ENCODE results near the gene HSPA12A.
A peak's percentile ranks its signal among the peaks of the same experiment; 100 is the strongest.

HSPA12A gene

DNA sequence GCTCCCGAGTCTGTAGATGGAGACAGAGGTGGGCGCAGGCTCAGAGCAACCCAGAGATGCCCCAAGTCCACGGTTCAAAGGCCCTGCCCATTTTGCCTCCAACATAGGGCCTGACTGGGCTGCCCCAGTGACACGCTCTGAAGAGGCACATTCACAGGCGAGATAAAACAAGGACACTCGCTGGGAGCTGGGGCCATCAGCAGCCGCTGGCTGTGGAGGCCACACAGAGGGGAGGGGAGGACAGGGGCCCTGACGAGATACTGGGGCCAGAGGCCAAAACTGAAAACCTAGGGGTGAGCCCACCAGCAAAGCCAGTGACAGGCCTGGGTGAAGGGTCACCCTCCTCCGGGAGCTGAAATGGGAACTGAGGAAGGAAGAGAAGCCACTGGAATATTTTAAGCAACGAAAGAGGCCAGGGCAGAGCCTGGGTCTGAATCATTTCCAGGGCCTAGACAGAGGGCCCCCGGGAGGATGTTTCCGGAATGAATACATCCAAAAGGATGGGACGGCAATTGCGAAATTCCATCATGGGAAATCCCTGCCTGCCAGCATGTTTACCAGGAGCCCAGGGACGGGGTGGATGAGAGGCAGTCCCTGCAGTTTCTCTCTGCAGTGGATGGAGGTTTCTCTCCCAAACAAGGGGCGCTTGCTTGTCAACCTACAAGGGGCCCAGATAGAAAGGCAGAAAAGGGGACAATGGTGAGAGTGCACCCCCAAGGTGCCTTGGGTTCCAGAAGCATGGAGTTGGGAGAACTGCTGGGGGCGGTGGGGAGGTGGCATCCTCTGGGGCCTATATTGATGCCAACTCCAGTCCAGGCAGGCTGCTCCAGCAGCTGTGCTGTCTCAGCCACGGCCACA, 29.0 kb upstream of the HSPA12A start:
- peak; percentile 34 for DNase-seq (ENCODE audit: low spot score)

DNA sequence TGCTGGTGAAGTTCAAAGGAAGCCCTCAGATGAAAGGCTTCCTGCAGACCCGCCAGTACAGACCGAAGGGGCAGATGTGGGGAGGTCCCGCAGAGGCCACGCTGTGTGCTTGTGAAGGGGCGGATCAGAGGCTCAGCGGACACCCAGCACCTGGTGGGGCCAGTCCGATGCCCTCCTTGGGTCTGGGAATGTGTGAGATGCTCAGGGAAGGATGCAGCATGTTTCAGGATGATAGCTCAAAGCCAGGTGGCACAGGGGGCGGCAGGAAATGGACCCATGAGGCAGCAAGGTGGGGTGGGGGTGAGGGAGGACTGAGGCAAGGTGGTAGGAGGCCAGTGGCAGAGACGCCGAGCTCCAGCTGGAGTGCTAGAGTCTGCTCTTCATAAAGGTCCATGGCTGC, 27.9 kb upstream of the HSPA12A start:
- DNase-seq (ENCODE audit: low spot score), result no peak

DNA sequence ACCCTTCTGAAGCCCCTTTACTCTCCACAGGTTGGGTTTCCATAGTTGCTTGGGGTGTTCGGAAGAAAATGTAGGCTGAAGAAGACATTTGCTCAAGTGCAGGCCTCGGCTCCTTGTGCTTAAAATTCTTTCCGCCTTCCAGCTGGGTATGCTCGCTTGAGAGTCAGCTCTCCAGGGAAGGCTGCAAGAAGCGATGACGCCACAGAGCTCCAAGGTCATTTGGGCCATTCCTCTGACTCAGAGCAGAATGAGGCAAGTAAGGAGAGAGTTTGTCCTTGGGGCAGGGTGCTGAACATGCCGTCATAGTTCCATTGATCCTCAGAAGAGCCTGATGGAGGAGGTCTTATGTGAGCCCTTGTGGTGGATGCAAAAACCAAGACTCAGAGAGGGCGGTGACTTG, 27.4 kb upstream of the HSPA12A start:
- DNase-seq (ENCODE audit: low spot score), result no peak

DNA sequence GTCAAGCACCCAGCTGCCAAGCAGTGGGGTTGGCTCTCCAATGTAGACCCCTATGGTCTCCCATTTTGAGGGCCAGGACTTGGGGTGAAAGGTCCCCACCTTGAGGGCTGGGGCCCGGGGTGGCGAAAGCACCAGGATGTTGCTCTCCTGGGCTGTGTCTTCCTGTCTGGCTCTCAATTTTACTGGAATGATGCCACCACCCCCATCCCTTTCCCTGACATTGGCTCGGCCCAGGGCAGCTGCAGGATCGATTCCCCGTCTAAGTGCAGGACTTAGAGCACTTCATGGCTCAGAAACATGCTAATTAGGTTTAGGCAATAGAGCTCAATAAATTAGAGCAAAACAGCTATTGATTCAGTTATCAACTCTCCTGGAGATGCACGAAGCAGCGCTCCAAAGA, 27.0 kb upstream of the HSPA12A start:
- no peak for DNase-seq (ENCODE audit: low spot score)

DNA sequence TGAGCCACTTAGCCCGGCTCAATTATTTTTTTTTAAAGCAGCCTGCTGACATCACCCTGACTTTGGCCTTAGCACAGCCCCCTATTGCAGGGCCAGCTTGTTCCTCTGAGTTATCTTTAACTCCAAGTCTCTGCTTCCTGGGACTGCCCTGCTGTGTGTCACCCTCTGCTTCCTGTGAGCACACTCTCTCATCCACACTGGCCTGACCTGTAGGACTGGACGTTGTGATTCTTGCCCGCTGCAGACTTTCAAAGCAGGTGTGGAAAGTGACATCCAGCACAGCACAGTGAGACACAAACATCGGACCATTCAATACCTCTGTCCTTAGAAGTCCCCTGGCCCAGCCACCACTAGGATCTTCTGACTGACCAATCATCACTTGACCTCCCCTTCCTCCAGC, 26.4 kb upstream of the HSPA12A start:
- no peak for DNase-seq (ENCODE audit: low spot score)

DNA sequence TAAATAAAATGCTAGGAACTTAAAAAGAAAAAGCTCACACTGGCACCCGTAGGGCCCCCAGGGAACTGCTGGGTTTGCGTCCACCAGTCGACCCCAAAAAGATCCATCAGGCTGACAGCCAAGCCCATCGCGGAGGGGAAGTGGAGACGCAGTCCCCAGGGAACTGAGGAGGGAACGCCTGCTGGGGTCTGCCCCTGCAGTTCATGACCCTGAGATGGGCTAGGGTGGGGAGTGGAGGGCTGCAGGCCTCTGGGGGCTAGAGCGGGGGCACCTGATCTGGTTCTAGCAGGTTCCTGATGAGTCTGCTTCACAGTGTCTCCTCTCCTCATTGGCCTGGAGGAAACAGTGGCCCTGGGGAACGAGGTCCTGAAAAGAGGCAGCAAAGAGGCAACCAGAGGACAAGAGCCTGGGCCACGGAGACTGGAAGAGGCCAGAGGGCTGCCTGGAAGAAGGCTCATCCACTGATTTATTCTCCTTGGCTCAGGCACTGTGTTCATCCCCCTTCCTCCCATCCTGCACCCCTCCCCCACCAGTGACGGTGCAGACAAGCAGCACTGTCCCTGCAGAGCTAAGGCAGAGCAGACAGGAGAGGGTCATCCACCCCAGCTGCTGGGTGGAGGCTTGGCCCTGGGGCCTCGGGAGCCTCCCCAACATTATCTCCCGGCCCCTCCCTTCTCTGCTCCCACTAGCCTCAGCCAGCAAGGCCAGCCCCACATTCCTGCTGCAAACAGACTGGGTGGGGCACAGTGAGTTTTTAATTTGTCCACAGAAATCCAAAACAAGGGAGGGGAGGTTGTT, 24.7 kb upstream of the HSPA12A start:
- DNase-seq (ENCODE audit: low spot score), result no peak

DNA sequence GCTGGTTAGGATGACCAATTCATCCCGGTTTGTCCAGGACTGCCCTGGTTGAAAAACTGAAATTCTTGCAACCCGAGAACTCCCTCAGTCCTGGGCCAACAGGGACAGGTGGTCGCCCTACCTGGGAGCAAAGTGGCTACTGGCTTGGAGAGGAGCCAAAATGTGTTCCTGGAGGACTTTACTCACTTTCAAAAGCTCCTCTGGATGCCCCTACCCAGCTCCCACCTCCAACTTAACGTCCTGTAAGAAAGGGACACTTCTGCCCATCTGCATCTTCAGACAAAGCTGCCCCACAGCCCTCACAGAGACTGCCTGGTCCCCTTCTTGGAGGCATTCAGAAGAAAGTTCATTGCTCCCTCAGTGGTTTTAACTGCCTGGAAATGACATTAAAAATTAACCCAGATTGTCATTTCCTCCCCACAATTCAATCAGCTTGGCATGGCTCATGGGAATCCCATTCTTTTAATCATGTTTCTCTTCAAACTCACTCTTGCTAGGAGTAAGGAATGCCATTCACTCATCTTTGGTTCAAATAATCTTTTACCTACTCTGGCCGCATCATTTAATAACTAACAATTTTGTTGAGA, 24.0 kb upstream of the HSPA12A start:
- no peak for DNase-seq (ENCODE audit: low spot score)

DNA sequence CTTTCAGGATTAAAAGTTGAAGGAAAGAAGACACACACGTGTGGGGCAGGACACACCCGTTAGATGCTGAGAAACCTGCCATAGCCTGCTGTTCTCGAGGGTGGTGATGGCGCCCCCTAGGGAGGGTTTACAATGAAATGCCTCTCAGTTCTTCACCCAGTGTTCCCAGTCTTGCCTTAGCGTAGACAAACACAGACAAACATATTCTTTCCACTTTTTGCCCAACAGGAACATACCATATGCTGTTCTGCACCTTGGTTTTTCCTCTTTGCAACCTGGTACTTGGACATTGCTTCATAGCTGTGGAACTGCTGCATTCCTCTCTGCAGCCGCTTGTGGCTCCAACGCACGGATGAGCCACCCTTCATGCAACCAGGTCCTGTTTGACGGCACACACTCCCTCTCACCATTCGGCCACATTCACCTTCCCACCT, 23.3 kb upstream of the HSPA12A start:
- DNase-seq (ENCODE audit: low spot score), result no peak

GRCh38 chr10:116764979-116765378, 22.6 kb upstream of the HSPA12A start:
- DNase-seq (ENCODE audit: low spot score), result no peak

DNA sequence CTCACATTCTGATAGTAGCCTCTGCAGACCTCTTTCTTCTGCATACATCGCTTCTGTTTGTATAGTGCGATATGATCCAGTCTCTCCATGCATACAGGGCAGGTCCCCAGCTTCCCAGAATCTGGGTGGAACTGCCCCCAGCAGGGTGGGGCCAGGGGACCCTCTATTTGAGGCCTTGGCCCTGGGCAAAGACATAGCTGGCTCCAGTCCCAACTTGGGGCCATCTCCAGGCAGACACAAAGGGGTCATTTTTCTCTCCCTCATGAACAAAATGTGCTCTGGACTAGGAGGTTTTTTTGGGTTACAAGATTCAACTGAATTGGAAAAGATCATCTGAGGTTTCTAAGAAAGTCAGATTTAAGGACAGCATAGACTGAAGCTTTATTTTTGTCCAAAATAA, 21.1 kb upstream of the HSPA12A start:
- no peak for DNase-seq (ENCODE audit: low spot score)

DNA sequence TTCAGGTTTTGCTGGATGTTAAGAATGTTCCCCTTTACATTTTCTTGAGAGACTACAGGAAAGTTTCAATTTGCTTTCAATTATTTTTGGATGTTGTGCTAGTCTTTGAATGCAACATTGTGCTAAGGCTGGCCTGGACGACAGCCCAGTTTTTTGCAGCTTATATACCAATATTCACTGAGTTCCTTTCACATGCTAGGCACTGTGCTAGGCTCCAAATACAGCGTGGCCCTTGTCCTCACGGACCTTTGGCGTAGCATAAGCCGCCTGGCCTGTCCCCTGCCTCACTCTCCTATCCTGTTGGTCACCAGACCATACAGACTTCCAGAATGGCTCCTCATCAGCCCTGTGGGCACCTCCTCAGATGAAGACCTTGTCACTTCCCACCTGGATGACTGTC, 19.5 kb upstream of the HSPA12A start:
- no peak for DNase-seq (ENCODE audit: low spot score)

DNA sequence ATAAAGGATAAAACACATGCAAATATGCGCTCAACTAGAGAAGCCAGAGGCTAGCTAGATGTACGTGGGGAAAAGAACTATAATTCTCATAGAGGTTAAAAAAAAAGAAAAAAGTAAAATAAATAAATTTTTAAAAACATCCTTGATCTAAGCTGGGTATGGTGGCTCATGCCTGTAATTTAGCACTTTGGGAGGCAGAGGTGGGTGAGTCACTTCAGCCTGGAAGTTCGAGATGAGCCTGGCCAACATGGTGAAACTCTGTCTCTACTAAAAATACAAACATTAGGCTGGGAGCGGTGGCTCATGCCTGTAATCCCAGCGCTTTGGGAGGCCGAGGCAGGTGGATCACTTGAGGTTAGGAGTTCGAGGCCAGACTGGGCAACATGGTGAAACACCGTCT, 18.6 kb upstream of the HSPA12A start:
- no peak for DNase-seq (ENCODE audit: low spot score)

GRCh38 chr10:116757246-116757645, 14.9 kb upstream of the HSPA12A start:
- DNase-seq (ENCODE audit: low spot score), result no peak

DNA sequence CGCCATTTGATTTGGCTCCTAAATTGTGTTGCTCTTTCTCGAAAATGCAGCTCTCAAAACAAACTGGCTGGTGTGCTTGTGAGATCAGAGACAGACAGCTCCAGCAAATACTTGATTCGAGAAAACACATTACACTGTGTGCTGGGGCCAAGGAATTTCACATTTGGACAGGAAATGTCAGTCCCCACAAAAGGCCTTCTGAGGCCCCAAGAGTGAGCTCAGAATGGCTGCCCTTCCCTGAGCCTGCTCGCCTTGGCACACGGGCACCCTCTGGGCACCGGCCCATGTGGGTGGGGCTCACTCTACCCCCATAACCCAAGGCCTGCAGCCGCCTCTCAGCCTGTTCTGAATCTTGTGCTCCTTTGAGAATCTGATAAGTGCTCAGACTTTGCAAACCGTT, 13.9 kb upstream of the HSPA12A start:
- no peak for DNase-seq (ENCODE audit: low spot score)

DNA sequence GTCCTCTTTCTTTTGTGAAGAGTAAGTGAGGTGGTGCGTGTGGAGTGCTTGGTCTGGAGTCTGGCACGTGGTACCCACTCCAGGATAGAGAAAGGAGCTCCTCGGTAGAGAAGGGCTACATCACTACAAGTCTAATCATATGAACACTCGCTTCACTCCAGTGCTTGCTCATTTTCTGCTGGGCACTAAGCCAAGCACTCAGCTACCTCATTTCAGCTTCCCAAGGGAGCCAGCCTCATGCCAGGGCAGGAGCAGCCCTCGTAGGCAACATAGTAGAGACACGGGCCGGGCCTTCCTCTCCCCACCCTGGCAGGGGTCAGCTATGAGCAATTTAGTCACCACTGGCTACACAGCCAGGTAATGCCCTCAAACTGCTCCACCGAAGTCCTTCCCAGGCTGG, 11.4 kb upstream of the HSPA12A start:
- no peak for DNase-seq (ENCODE audit: low spot score)

- no peak for DNase-seq (ENCODE audit: low spot score)
Measured at GRCh38 chr10:116752969-116753665, 10.8 kb upstream of the HSPA12A start.

GRCh38 chr10:116752563-116752962, 10.2 kb upstream of the HSPA12A start:
- no peak for DNase-seq (ENCODE audit: low spot score)

DNA sequence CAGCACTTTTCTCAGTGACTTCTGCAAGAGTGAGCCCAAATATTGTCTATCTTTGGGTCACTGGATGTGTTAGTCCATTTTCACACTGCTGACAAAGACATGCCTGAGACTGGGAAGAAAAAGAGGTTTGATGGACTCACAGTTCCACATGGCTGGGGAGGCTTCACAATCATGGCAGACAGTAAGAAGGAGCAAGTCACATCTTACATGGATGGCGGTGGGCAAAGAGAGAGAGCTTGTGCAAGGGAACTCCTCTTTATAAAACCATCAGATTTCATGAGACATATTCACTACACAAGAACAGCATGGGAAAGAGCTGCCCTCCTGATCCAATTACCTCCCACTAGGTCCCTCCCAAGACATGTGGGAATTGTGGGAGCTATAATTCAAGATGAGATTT, 6.1 kb upstream of the HSPA12A start:
- no peak for DNase-seq (ENCODE audit: low spot score)

DNA sequence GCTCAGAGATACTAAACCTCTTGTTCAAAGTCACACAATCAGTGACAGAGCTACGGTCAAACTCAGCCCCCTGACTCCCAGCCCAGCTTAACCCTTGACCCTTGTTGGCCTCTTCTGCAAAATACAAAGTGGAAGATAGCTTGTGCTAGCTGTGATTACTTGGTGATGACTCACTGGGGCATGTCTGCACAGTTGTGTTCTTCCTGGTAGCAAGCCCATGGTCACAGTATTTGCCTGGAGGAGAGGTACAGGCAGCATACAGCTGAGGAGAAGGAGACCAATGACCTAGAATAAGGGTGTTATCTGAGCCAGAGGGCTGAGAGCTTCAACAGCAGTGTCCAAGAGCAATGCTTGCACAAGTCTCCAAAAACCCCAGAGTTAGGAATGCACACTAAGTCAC, 5.7 kb upstream of the HSPA12A start:
- no peak for DNase-seq (ENCODE audit: low spot score)

DNA sequence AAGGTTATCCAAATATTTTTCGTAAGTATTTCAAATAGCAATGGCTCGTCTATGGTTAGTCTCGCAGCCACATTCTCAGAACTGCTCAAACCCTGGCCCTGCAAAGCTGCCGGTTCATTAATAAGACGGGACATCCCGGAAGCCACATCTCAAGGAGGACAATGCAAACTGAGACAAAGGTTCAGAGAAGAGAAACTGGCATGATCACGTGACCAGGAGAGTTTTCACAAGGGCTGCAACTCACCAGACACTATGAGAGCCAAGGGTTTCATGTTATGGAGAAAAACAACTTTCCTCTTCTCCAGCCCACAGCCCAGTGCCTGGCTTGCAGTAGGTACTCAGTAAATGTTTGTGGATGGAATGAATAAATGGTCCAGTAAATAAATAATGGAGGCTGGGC, 5.0 kb upstream of the HSPA12A start:
- no peak for DNase-seq (ENCODE audit: low spot score)

- no peak for DNase-seq (ENCODE audit: low spot score)
Measured at GRCh38 chr10:116744885-116745284, 2.5 kb upstream of the HSPA12A start.

DNA sequence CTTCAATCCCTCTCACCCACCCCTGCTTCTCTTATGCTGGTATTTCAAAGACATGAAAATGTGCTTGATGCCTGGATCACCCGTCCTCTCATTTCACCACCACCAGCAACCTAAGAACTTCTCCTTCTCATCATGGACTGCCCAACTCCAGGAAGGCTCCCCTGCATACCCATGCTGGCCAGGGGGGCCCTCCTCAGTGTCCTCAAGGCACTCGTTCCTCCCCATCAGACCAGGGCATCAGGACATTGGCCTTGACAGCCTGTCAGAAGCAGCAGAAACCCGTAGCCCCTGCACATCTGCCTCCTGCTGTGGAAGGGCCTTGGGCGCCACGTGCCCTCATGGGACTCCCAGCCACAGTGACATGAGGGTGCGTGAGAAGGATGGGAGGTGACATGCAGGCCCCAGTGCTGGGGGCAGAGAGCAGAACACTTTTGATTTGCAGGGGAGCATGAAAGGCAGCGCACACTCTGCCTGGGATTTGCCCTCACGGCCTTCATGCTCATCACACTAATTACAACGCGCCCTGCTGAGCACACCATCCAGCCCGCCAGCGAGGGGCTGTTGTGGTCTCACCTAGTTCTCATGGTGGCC, 1.9 kb upstream of the HSPA12A start:
- DNase-seq (ENCODE audit: low spot score), result no peak
